ENCODE data around the gene MBOAT2. TPM values are rescaled to one million over a fixed set of nuclear protein-coding genes. Genes with fewer than 3 reads are reported as not detected.

The MBOAT2 gene
- total and polyA plus RNA-seq, 2 donors (not counting 1 experiment from before 2014, with no cell fraction given), result 0.24 to 1.3 TPM

GRCh38 chr2:9037166-9037565 lies 33.7 kb upstream of the MBOAT2 start:
- no CpG with 5 or more reads among the region's 1 CpG for WGBS (ENCODE audit: insufficient coverage)
- DNase-seq, result no peak
- no peaks in the 10 kb centered on the region for H3K36me3 ChIP-seq (replicated peaks in 1 of 2; ENCODE audit: control extremely low read depth in 1 of 2, control insufficient read depth in 1 of 2, extremely low read depth in 1 of 2, insufficient read depth in 2 of 2, low read length in 1 of 2)
- Mint-ChIP-seq H3K27me3 (peaks cover 29% of the 10 kb centered on the region), H3K27ac (no peak overlapping the region), H3K4me1 (no peaks in the 10 kb centered on the region), H3K9me3 (ENCODE audit: insufficient read depth) (peaks cover 2% of the 10 kb centered on the region), H3K4me3 (no peak overlapping the region)
- ChIA-PET POLR2A (no interaction called here), CTCF (no interaction called here)
- no peak for ATAC-seq (ENCODE audit: low read depth)
- H3K4me2 ChIP-seq (replicated peaks; ENCODE audit: low read depth, low read length, poor library complexity, severe bottlenecking), result no peak overlapping the region
- no peaks in the 10 kb centered on the region for H3K79me2 ChIP-seq (ENCODE audit: control insufficient read depth, insufficient read depth, low read length)
- H3K9ac ChIP-seq (ENCODE audit: low read length), result no peak overlapping the region
- TF ChIP-seq EZH2 (IDR thresholded peaks at IDR 0.05; ENCODE audit: borderline replicate concordance, insufficient read depth, low read depth, low read length, poor library complexity, severe bottlenecking) (no peak), CTCF (IDR thresholded peaks at IDR 0.05) (no peak)
- intact Hi-C loops (cut with micrococcal nuclease), result no loop called here
- no peaks in the 10 kb centered on the region for H3K27me3 ChIP-seq (replicated peaks in 1 of 4; ENCODE audit: control extremely low read depth in 1 of 4, control insufficient read depth in 3 of 4, insufficient read depth in 4 of 4, low read length in 3 of 4)
- no peak overlapping the region for H3K27ac ChIP-seq (ENCODE audit: low read length in 2 of 2)
- H4K20me1 ChIP-seq (ENCODE audit: control insufficient read depth, insufficient read depth, low read length, poor library complexity, severe bottlenecking), result no peaks in the 10 kb centered on the region
- no peak overlapping the region for H2AFZ ChIP-seq (ENCODE audit: insufficient read depth, low read depth, low read length, poor library complexity, severe bottlenecking)
- no peak overlapping the region for H3K4me3 ChIP-seq (ENCODE audit: control extremely low read depth in 1 of 5, extremely low read depth in 1 of 5, insufficient read depth in 1 of 5, low read depth in 2 of 5, low read length in 4 of 5)
- no peaks in the 10 kb centered on the region for H3K4me1 ChIP-seq (ENCODE audit: control insufficient read depth in 2 of 2, insufficient read depth in 2 of 2, low read length in 2 of 2)
- no peaks in the 10 kb centered on the region for H3K9me3 ChIP-seq (ENCODE audit: control extremely low read depth in 1 of 3, control insufficient read depth in 2 of 3, insufficient read depth in 1 of 3, low read length in 2 of 3)

- intact Hi-C loops (cut with micrococcal nuclease), result no loop called here
- Mint-ChIP-seq H3K27me3 (peaks cover 52% of the 10 kb centered on the region), H3K27ac (no peak overlapping the region), H3K9me3 (ENCODE audit: insufficient read depth) (peaks cover 2% of the 10 kb centered on the region), H3K4me1 (no peaks in the 10 kb centered on the region), H3K4me3 (no peak overlapping the region)
- Histone ChIP-seq H3K27me3 (replicated peaks in 1 of 4; ENCODE audit: control extremely low read depth in 1 of 4, control insufficient read depth in 3 of 4, insufficient read depth in 4 of 4, low read length in 3 of 4) (no peaks in the 10 kb centered on the region), H3K4me2 (replicated peaks; ENCODE audit: low read depth, low read length, poor library complexity, severe bottlenecking) (no peak overlapping the region), H2AFZ (ENCODE audit: insufficient read depth, low read depth, low read length, poor library complexity, severe bottlenecking) (no peak overlapping the region), H3K36me3 (replicated peaks in 1 of 2; ENCODE audit: control extremely low read depth in 1 of 2, control insufficient read depth in 1 of 2, extremely low read depth in 1 of 2, insufficient read depth in 2 of 2, low read length in 1 of 2) (no peaks in the 10 kb centered on the region), H3K4me3 (ENCODE audit: control extremely low read depth in 1 of 5, extremely low read depth in 1 of 5, insufficient read depth in 1 of 5, low read depth in 2 of 5, low read length in 4 of 5) (no peak overlapping the region), H3K79me2 (ENCODE audit: control insufficient read depth, insufficient read depth, low read length) (no peaks in the 10 kb centered on the region), H3K9me3 (ENCODE audit: control extremely low read depth in 1 of 3, control insufficient read depth in 2 of 3, insufficient read depth in 1 of 3, low read length in 2 of 3) (no peaks in the 10 kb centered on the region), H3K9ac (ENCODE audit: low read length) (no peak overlapping the region), H3K27ac (ENCODE audit: low read length in 2 of 2) (no peak overlapping the region), H3K4me1 (ENCODE audit: control insufficient read depth in 2 of 2, insufficient read depth in 2 of 2, low read length in 2 of 2) (no peaks in the 10 kb centered on the region), H4K20me1 (ENCODE audit: control insufficient read depth, insufficient read depth, low read length, poor library complexity, severe bottlenecking) (no peaks in the 10 kb centered on the region)
- CTCF ChIA-PET, result no interaction called here
- no peak for ATAC-seq (ENCODE audit: low read depth)
- WGBS (ENCODE audit: insufficient coverage), result 75% methylated on average over 3 of the region's 7 CpGs
- TF ChIP-seq EZH2 (IDR thresholded peaks at IDR 0.05; ENCODE audit: borderline replicate concordance, insufficient read depth, low read depth, low read length, poor library complexity, severe bottlenecking), result no peak
- no peak for TF ChIP-seq CTCF (IDR thresholded peaks at IDR 0.05)
- DNase-seq, result no peak
- POLR2A ChIA-PET, result no interaction called here
Observed at GRCh38 chr2:9033385-9034168, 30.1 kb upstream of the MBOAT2 start.

All from B cell (primary cell).